Peyer's patch (tissue), 4 donors: ENCODE results near the gene SLC31A2. TPM values are rescaled to one million over a fixed set of nuclear protein-coding genes. Genes with fewer than 3 reads are reported as not detected.

Source experiments
- DNase-seq, 3 donors: peaks; one replicate each; pipeline ENCODE4 v3.0.0-alpha.2; 2017 to 2019
- H3K27ac ChIP-seq, 4 donors: fragments of 200-600 bp; sonication (generic); one replicate each; pipeline ENCODE4 v1.5.1; 2016 to 2019
- H3K27me3 ChIP-seq, 2 donors: fragments of 200-600 bp; sonication (generic); one replicate each; pipeline ENCODE4 v1.5.1; 2019
- H3K36me3 ChIP-seq, 3 donors: fragments of 200-600 bp; sonication (generic); one replicate each; pipeline ENCODE4 v1.5.1; 2016 to 2019
- H3K4me1 ChIP-seq, 4 donors: fragments of 200-600 bp; sonication (generic); one replicate each; pipeline ENCODE4 v1.5.1; 2016 to 2019
- H3K4me3 ChIP-seq, 4 donors: fragments of 200-600 bp; sonication (generic); 1 replicate in 3 of 4; 2 replicates in 1 of 4; pipeline ENCODE4 v1.5.1; 2016 to 2019; ENCODE audit warnings: mild to moderate bottlenecking in 1 of 4
- H3K9me3 ChIP-seq, 4 donors: fragments of 200-600 bp; sonication (generic); one replicate each; pipeline ENCODE4 v1.5.1; 2016 to 2019; ENCODE audit warnings: mild to moderate bottlenecking in 1 of 4
- POLR2A ChIP-seq, 2 donors: fragments of 450-650 bp; IDR thresholded peaks; one replicate each; pipeline ENCODE4 v1.5.1; 2017; ENCODE audit warnings: antibody characterized with exemption in 2 of 2, mild to moderate bottlenecking in 2 of 2, moderate library complexity in 2 of 2
- total RNA-seq, 4 donors: library from RNA; depleted of rRNA; stranded (reverse); fragments of >200 nt; gene quantifications; one replicate each; pipeline ENCODE4 v1.1.0, GENCODE V29; 2016
- TF ChIP-seq, protein P1 (sequence below), 6 experiments: fragments of 450-650 bp in 4 of 6; fragments of 200-600 bp in 2 of 6; sonication (generic) in 1 of 6; IDR thresholded peaks; one replicate each; pipeline ENCODE4 v1.5.1; 2017 to 2019; ENCODE audit warnings: antibody characterized with exemption in 6 of 6, mild to moderate bottlenecking in 3 of 6, moderate library complexity in 1 of 6

The SLC31A2 gene
- total RNA-seq, 4 donors from 2014 or later = 12.4 to 116 (median 56.2) TPM

DNA sequence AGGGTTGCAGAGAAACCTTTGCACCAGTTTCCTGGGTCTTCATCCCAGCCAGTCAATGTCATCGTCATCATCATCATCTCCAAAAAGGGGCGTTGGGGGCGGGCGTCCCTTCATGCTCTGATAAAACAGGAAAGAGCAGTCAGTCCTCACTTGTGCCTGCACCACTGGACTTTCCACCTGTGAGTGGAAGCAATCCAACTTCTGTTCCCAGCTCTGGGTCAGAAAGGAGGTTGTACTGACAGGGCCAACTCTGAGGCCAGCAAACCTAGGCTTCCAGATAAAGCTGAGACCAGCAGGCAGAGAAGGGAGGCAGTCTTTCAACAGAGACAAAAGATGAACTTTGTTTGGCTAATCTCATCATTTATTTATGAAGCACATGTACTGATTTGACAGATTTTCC is 15.2 kb downstream of the SLC31A2 start:
- no peak overlapping the region for H3K4me3 ChIP-seq
- peaks cover 0 to 96% (median 0%) of the 10 kb centered on the region in 3 donors for H3K36me3 ChIP-seq
- H3K27me3 ChIP-seq = no peaks in the 10 kb centered on the region
- no peaks in the 10 kb centered on the region for H3K9me3 ChIP-seq
- TF ChIP-seq, protein P1, sequence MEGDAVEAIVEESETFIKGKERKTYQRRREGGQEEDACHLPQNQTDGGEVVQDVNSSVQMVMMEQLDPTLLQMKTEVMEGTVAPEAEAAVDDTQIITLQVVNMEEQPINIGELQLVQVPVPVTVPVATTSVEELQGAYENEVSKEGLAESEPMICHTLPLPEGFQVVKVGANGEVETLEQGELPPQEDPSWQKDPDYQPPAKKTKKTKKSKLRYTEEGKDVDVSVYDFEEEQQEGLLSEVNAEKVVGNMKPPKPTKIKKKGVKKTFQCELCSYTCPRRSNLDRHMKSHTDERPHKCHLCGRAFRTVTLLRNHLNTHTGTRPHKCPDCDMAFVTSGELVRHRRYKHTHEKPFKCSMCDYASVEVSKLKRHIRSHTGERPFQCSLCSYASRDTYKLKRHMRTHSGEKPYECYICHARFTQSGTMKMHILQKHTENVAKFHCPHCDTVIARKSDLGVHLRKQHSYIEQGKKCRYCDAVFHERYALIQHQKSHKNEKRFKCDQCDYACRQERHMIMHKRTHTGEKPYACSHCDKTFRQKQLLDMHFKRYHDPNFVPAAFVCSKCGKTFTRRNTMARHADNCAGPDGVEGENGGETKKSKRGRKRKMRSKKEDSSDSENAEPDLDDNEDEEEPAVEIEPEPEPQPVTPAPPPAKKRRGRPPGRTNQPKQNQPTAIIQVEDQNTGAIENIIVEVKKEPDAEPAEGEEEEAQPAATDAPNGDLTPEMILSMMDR (IDR thresholded peaks at IDR 0.05) = no peak
- no peak for TF ChIP-seq POLR2A (IDR thresholded peaks at IDR 0.05)
- no peak overlapping the region for H3K27ac ChIP-seq
- no peaks in the 10 kb centered on the region for H3K4me1 ChIP-seq
- no peak for DNase-seq

DNA sequence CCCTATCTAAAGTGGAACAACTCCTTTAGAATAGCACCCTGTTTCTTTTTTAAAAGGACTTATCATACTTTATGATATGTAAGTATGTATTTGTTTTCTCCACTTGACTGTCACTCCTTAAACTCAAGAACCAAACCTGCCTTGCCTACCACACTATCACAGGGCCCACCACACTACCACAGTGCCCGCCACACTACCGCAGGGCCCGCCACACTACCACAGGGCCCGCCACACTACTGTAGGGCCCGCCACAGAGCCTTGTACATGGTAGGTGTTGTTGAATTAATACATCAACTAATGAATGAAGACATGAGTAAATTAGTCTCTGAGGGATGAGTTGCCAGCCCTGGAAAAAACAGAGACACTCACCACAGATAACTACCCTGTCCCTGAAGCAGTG is 18.0 kb downstream of the SLC31A2 start:
- H3K4me1 ChIP-seq = no peaks in the 10 kb centered on the region
- H3K9me3 ChIP-seq = no peaks in the 10 kb centered on the region
- H3K27ac ChIP-seq = no peak overlapping the region
- H3K36me3 ChIP-seq = peaks cover 0 to 99% (median 0%) of the 10 kb centered on the region in 3 donors
- H3K4me3 ChIP-seq = no peak overlapping the region
- H3K27me3 ChIP-seq = no peaks in the 10 kb centered on the region
- no peak for TF ChIP-seq POLR2A (IDR thresholded peaks at IDR 0.05)
- TF ChIP-seq, protein P1 (IDR thresholded peaks at IDR 0.05) = no peak
- no peak for DNase-seq

DNA sequence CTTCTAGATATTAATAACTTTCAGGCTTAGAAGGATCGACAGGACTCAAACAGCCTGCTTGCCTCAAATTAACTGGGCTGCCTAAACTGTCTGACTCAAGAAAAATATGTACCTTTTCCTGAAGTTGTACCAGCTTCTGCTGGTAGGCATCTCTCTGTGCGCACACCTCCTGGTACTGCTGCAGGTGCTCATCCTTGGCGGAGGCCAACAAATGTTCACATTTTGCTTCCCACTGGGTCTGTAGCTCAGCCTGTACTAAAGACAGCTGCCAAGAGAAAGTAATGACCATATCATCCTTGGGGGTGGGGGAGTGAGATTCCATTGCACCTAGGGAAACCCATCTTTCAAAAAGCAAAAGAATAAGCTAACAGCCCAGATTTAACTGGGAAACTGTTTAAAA is 22.5 kb downstream of the SLC31A2 start:
- no peak overlapping the region for H3K27ac ChIP-seq
- H3K27me3 ChIP-seq = no peaks in the 10 kb centered on the region
- DNase-seq = no peak
- no peak overlapping the region for H3K4me3 ChIP-seq
- TF ChIP-seq, protein P1 (IDR thresholded peaks at IDR 0.05) = no peak
- no peak for TF ChIP-seq POLR2A (IDR thresholded peaks at IDR 0.05)
- H3K36me3 ChIP-seq = peaks cover 0 to 96% (median 0%) of the 10 kb centered on the region in 3 donors
- no peaks in the 10 kb centered on the region for H3K4me1 ChIP-seq
- H3K9me3 ChIP-seq = no peaks in the 10 kb centered on the region

DNA sequence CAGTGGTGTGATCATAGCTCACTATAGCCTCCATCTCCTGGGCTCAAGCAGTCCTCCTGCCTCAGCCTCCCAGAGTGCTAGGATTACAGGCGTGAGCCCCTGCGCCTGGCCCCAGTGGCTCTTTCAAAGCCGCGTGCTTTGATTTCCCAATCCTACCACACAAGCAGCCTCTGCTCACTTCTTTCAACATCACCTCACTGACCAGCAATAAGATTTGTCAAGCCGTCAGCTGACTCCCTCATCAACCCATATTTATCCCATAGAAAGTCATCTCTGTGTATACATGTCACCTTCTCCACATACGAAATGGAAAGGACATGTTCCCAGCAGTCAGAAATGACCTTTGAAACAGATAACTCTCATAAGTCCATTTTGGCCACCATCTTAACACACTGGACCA is 26.0 kb downstream of the SLC31A2 start:
- no peak overlapping the region for H3K27ac ChIP-seq
- H3K4me3 ChIP-seq = no peak overlapping the region
- H3K36me3 ChIP-seq = peaks cover 0 to 87% (median 0%) of the 10 kb centered on the region in 3 donors
- peaks cover 0 to 3% (median 0%) of the 10 kb centered on the region in 4 donors for H3K4me1 ChIP-seq
- TF ChIP-seq, protein P1 (IDR thresholded peaks at IDR 0.05) = no peak
- TF ChIP-seq POLR2A (IDR thresholded peaks at IDR 0.05) = no peak
- no peaks in the 10 kb centered on the region for H3K9me3 ChIP-seq
- no peak for DNase-seq
- H3K27me3 ChIP-seq = no peaks in the 10 kb centered on the region

DNA sequence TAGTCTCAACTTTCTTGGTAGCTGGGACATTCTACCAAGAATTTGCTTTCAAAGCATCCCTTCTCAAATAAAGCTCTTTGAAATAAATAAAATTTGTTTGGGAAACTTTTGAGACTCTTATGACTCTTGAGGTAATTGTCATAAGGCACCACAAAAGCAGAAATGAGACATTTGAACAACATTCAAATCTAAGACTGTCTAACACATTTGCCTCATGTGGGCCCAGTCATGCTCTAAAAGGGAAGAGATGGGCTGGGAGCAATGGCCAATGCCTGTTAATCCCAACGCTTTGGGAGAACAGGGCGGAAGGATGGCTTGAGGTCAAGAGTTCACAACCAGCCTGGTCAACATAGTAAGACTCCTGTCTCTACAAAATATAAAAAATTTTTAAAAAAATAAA is 26.4 kb downstream of the SLC31A2 start:
- TF ChIP-seq, protein P1 (IDR thresholded peaks at IDR 0.05) = no peak
- no peak for TF ChIP-seq POLR2A (IDR thresholded peaks at IDR 0.05)
- no peak overlapping the region for H3K27ac ChIP-seq
- H3K4me1 ChIP-seq = peaks cover 0 to 3% (median 0%) of the 10 kb centered on the region in 4 donors
- H3K36me3 ChIP-seq = peaks cover 0 to 87% (median 0%) of the 10 kb centered on the region in 3 donors
- no peaks in the 10 kb centered on the region for H3K27me3 ChIP-seq
- DNase-seq = no peak
- no peaks in the 10 kb centered on the region for H3K9me3 ChIP-seq
- H3K4me3 ChIP-seq = no peak overlapping the region

DNA sequence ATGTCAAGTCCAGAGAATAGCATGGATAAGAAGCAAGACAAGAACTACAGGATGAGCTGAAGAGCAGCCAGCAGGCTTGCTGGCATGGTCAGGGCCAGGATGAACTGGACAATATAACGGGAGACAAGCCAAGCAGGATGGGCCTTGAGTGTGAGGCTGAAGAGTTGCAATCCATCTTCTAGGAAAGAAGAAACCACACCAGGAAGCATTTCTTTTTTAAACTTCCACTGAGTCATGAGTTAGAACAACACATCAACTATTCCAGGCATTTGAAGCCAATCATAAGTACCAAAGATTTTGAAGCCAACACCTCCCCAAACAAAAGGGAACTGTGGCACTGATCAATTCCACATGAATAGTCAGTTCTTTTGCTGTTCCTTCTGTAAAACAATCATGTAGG is 27.3 kb downstream of the SLC31A2 start:
- Histone ChIP-seq H3K9me3 (no peaks in the 10 kb centered on the region), H3K27ac (no peak overlapping the region), H3K4me1 (peaks cover 0 to 3% (median 0%) of the 10 kb centered on the region in 4 donors), H3K27me3 (no peaks in the 10 kb centered on the region), H3K36me3 (peaks cover 0 to 87% (median 0%) of the 10 kb centered on the region in 3 donors), H3K4me3 (no peak overlapping the region)
- TF ChIP-seq POLR2A (IDR thresholded peaks at IDR 0.05) = no peak
- TF ChIP-seq, protein P1 (IDR thresholded peaks at IDR 0.05) = no peak
- DNase-seq = no peak
